ENCODE results near the gene DDC.

The DDC gene

GRCh38 chr7:50411332-50411731 lies 153.9 kb downstream of the DDC start:
- peak; percentile 65 for DNase-seq (ENCODE audit: low read depth)
- H3K4me3 ChIP-seq (ENCODE audit: low read depth, low read length), result no peak overlapping the region
- no peak for TF ChIP-seq CTCF (IDR thresholded peaks at IDR 0.05; ENCODE audit: insufficient read depth, low read depth, low read length, missing control alignments)

- TF ChIP-seq CTCF (IDR thresholded peaks at IDR 0.05; ENCODE audit: insufficient read depth, low read depth, low read length, missing control alignments), result no peak
- 0 out of 2 replicates have a peak overlapping the region, but pooled peaks have one; percentile 19 for H3K4me3 ChIP-seq (ENCODE audit: low read depth, low read length)
- peak; percentile 82 for DNase-seq (ENCODE audit: low read depth)
Measured at GRCh38 chr7:50409856-50410745, 155.1 kb downstream of the DDC start.

Measured in GM12865 (cell line).